Lower leg skin (tissue), 4 donors: ENCODE results near the gene MAP2. TPM values are rescaled to one million over a fixed set of nuclear protein-coding genes. Genes with fewer than 3 reads are reported as not detected.

Experiments
- DNase-seq, 2 donors: peaks; one replicate each; pipeline ENCODE4 v3.0.0-alpha.2; 2019; ENCODE audit warnings: low spot score in 2 of 2
- H3K4me3 ChIP-seq: fragments of 200-600 bp; sonication (generic); 2 replicates; pipeline ENCODE4 v1.5.1; 2017; ENCODE audit warnings: mild to moderate bottlenecking, low read depth; ENCODE audit not compliant: poor library complexity, severe bottlenecking
- POLR2A ChIP-seq, 2 donors: fragments of 450-650 bp; IDR thresholded peaks; one replicate each; pipeline ENCODE4 v1.6.1; 2016 to 2017; ENCODE audit warnings: antibody characterized with exemption in 2 of 2, mild to moderate bottlenecking in 1 of 2, moderate library complexity in 1 of 2
- WGBS, 2 donors: methylation state at CpG; one replicate each; pipeline ENCODE4 v1.1.5; 2018; 5-methylcytosine and 5-hydroxymethylcytosine counted together
- intact Hi-C: fragments of 100-400 bp; cut with DNase I; formaldehyde crosslinking; loops from one replicate; pipeline ENCODE4 v1.15.0; 2023; ENCODE audit warnings: low total_unique reads
- total RNA-seq, 4 donors: library from RNA; depleted of rRNA; stranded (reverse); fragments of >200 nt; gene quantifications; one replicate each; pipeline ENCODE4 v1.1.0, GENCODE V29; 2016
- TF ChIP-seq, protein P1 (sequence below), 3 donors: fragments of 450-650 bp; IDR thresholded peaks; one replicate each; pipeline ENCODE4 v1.5.1; 2016; ENCODE audit warnings: antibody characterized with exemption in 3 of 3, mild to moderate bottlenecking in 3 of 3, moderate library complexity in 2 of 3

The MAP2 gene
- total RNA-seq, 4 donors from 2014 or later: 35.1 to 47.8 (median 40.9) TPM

GRCh38 chr2:209495855-209496585 lies 72.2 kb downstream of the MAP2 start:
- TF ChIP-seq, protein P1, sequence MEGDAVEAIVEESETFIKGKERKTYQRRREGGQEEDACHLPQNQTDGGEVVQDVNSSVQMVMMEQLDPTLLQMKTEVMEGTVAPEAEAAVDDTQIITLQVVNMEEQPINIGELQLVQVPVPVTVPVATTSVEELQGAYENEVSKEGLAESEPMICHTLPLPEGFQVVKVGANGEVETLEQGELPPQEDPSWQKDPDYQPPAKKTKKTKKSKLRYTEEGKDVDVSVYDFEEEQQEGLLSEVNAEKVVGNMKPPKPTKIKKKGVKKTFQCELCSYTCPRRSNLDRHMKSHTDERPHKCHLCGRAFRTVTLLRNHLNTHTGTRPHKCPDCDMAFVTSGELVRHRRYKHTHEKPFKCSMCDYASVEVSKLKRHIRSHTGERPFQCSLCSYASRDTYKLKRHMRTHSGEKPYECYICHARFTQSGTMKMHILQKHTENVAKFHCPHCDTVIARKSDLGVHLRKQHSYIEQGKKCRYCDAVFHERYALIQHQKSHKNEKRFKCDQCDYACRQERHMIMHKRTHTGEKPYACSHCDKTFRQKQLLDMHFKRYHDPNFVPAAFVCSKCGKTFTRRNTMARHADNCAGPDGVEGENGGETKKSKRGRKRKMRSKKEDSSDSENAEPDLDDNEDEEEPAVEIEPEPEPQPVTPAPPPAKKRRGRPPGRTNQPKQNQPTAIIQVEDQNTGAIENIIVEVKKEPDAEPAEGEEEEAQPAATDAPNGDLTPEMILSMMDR (IDR thresholded peaks at IDR 0.05): no peak
- TF ChIP-seq POLR2A (IDR thresholded peaks at IDR 0.05): no peak
- WGBS, 2 donors: 44 to 47% methylated on average over 4 of the region's 4 CpGs
- no peak overlapping the region for H3K4me3 ChIP-seq
- no peak for DNase-seq
- intact Hi-C loops: no loop called here

DNA sequence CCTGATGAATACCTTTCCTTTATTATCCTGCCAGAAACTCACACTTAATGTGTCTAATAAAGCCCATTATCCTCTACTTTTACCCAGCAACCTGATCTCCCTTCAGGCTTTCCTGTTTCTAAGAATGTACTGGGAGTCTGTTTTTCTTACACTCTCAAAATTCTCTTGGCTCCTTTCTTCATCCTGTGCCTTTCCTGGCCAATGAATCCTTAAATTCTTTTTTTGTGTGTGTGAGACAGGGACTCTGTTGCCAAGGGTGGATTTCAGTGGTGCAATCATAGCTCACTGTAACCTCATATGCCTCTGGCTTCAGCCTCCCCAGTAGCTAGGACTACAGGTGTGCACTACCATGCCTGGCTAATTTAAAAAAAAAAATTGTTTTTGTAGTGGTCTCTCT lies 72.7 kb downstream of the MAP2 start:
- no peak for TF ChIP-seq POLR2A (IDR thresholded peaks at IDR 0.05)
- TF ChIP-seq, protein P1 (IDR thresholded peaks at IDR 0.05): no peak
- H3K4me3 ChIP-seq: no peak overlapping the region
- no peak for DNase-seq
- intact Hi-C loops: no loop called here

DNA sequence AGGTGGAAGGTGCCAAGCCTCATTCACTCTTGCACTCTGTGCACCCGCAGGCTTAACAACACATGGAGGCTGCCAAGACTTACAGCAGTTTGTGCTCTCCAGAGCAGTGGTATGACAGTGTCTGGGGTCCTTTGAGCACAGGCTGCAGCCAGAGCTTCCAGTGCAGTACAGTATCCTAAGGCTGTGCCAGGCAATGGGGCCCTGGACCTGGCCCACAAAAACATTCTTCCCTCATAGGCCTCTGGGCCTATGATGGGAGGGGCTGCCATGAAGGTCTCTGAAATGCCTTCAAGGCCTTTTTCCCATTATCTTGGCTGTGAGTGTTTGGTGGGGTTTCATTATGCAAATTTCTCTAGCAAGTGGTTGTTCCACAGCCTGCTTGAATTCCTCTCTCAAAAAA lies 74.8 kb downstream of the MAP2 start:
- no peak for DNase-seq
- TF ChIP-seq POLR2A (IDR thresholded peaks at IDR 0.05): no peak
- TF ChIP-seq, protein P1 (IDR thresholded peaks at IDR 0.05): no peak
- 92 to 100% methylated on average over 1 of the region's 1 CpG for WGBS, 2 donors
- intact Hi-C loops: no loop called here
- H3K4me3 ChIP-seq: no peak overlapping the region

DNA sequence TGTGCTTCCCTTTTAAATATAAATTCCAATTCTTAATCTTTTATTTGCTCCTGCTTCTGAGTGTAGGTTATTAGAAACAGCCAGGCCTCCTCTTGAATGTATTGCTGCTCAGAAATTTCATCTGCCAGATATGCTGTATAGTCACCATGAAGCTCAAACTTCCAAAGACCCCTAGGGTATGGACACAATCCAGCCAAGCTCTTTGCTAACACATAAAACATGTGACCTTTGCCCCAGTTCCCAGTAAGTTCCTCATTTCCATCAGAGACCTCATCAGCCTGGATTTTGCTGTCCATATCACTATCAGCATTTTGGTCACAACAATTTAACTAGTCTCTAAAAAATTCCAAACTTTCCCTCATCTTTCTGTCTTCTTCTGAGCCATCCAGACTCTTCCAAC lies 75.2 kb downstream of the MAP2 start:
- DNase-seq: no peak
- intact Hi-C loops: no loop called here
- H3K4me3 ChIP-seq: no peak overlapping the region
- TF ChIP-seq, protein P1 (IDR thresholded peaks at IDR 0.05): no peak
- TF ChIP-seq POLR2A (IDR thresholded peaks at IDR 0.05): no peak

GRCh38 chr2:209501579-209501978 lies 77.7 kb downstream of the MAP2 start:
- WGBS, 2 donors: 74 to 75% methylated on average over 2 of the region's 2 CpGs
- intact Hi-C loops: no loop called here
- no peak overlapping the region for H3K4me3 ChIP-seq
- no peak for TF ChIP-seq POLR2A (IDR thresholded peaks at IDR 0.05)
- TF ChIP-seq, protein P1 (IDR thresholded peaks at IDR 0.05): no peak
- no peak for DNase-seq

DNA sequence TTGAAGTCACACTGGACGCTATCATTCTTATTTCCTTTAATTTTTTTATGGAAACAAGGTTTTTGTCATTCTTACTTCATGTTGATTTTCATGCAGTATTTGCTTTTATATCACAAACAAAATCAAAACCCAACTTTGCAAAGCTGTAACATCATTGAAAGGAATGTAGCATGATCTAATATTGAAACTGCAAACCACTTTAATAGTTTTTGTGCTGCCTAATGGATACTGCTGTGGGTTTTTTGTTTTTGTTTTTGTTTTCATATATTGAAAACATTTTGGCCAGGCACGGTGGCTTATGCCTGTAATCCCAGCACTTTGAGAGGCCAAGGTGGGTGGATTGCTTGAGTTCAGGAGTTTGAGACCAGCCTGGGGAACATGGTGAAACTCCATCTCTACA lies 81.6 kb downstream of the MAP2 start:
- H3K4me3 ChIP-seq: no peak overlapping the region
- intact Hi-C loops: no loop called here
- WGBS, 2 donors: 65 to 70% methylated on average over 2 of the region's 2 CpGs
- TF ChIP-seq, protein P1 (IDR thresholded peaks at IDR 0.05): no peak
- TF ChIP-seq POLR2A (IDR thresholded peaks at IDR 0.05): no peak
- DNase-seq: no peak
